DOHH2 (cell line): ENCODE data around the gene NTPCR.

Source experiments
- EZH2phosphoT487 ChIP-seq: fragments of 200-600 bp; sonication (generic); IDR thresholded peaks from 2 replicates; pipeline ENCODE4 v1.6.1; 2017; ENCODE audit warnings: borderline replicate concordance, mild to moderate bottlenecking, antibody characterized with exemption, low read length, moderate library complexity, mixed read lengths
- TF ChIP-seq, protein P1 (sequence below): fragments of 200-600 bp; sonication (generic); IDR thresholded peaks from one replicate; pipeline ENCODE4 v1.5.1; 2014; ENCODE audit warnings: antibody characterized with exemption, mild to moderate bottlenecking, low read depth, low read length; ENCODE audit not compliant: poor library complexity, severe bottlenecking

DNA sequence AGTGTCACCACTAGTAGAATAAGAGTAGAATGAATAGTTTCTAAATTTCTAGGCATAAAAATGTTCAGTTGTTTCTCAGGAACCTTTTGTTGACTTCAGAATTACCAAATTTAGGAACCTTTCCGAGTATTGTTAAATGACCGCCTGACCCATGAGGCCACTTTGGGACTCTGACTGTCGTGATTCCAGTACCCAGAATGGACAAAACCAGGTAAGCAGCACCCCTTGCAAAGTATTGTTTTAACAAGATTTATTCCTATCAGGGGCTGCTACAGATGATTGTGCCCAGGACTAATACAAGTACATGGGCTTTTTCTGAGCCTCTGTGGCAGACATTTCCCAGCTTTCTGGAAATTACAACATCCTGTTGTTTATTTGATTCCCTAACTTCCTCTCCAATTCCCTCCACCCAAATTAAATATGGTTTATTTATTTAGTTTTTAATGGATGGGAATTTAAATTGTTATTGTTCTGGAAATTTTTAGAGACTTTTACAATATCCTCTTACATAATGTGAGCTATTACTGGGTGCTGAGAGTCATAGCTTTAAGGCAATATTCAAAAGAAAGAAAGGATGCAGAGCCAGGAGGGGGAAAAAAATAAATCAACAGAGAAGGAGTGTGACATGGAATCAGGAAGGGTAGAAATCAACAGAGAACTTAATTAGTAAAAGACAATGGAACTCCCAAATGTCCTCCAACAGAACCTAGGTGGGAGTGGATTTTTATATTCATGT is 37.4 kb upstream of the NTPCR start:
- TF ChIP-seq, protein P1, sequence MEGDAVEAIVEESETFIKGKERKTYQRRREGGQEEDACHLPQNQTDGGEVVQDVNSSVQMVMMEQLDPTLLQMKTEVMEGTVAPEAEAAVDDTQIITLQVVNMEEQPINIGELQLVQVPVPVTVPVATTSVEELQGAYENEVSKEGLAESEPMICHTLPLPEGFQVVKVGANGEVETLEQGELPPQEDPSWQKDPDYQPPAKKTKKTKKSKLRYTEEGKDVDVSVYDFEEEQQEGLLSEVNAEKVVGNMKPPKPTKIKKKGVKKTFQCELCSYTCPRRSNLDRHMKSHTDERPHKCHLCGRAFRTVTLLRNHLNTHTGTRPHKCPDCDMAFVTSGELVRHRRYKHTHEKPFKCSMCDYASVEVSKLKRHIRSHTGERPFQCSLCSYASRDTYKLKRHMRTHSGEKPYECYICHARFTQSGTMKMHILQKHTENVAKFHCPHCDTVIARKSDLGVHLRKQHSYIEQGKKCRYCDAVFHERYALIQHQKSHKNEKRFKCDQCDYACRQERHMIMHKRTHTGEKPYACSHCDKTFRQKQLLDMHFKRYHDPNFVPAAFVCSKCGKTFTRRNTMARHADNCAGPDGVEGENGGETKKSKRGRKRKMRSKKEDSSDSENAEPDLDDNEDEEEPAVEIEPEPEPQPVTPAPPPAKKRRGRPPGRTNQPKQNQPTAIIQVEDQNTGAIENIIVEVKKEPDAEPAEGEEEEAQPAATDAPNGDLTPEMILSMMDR: no peak
- no peak for TF ChIP-seq EZH2phosphoT487
